Sigmoid colon (tissue), 4 donors: ENCODE measurements around the gene FBXW4.

ENCODE experiments used
- CTCF ChIP-seq, 4 experiments: fragments of 450-650 bp in 3 of 4; fragments of 200-600 bp in 1 of 4; IDR thresholded peaks; one replicate each; pipeline ENCODE4 v1.5.1; 2016 to 2019; ENCODE audit warnings: antibody characterized with exemption in 4 of 4, mild to moderate bottlenecking in 3 of 4, moderate library complexity in 2 of 4
- POLR2AphosphoS5 ChIP-seq, 4 donors: sonication (generic); formaldehyde crosslinking; IDR thresholded peaks; one replicate each; pipeline ENCODE4 v1.6.1; 2017; ENCODE audit warnings: antibody characterized with exemption in 4 of 4

- no peak for TF ChIP-seq POLR2AphosphoS5 (IDR thresholded peaks at IDR 0.05)
- TF ChIP-seq CTCF (IDR thresholded peaks at IDR 0.05), result no peak
These were observed 44.1 kb downstream of the FBXW4 start for GRCh38 chr10:101650863-101651262.
